Keratinocyte (primary cell): ENCODE results near the gene AQR. TPM values are rescaled to one million over a fixed set of nuclear protein-coding genes. Genes with fewer than 3 reads are reported as not detected.
"Not testable (repeated sequence)": the region's sequence is repeated elsewhere in the genome, so short reads cannot be mapped to it uniquely, and the experiment has no call there.

Source experiments
- DNase-seq: peaks from one replicate; pipeline ENCODE4 v3.0.0-alpha.2; 2011; ENCODE audit warnings: low read depth, missing footprints, low spot score
- FAIRE-seq: peaks from 2 replicates; lab custom pipeline; 2011; peaks lifted over from hg19 to GRCh38; lab: Jason Lieb, UNC
- H2AFZ ChIP-seq: 2 replicates; pipeline ENCODE4 v1.6.0; 2012; ENCODE audit warnings: low read length, control low read depth, inconsistent platforms; ENCODE audit not compliant: control insufficient read depth
- H3K27ac ChIP-seq: 2 replicates; pipeline ENCODE4 v1.5.1; 2011; ENCODE audit warnings: low read length; ENCODE audit not compliant: control insufficient read depth, insufficient read depth
- H3K27me3 ChIP-seq: 3 replicates; pipeline ENCODE4 v1.6.0; 2011; ENCODE audit warnings: low read length; ENCODE audit not compliant: control insufficient read depth, insufficient read depth; ENCODE audit errors: extremely low read depth
- H3K36me3 ChIP-seq, 2 experiments: 2 replicates in 1 of 2; 3 replicates in 1 of 2; pipeline ENCODE4 v1.5.1; 2011; ENCODE audit warnings: low read length in 2 of 2, mild to moderate bottlenecking in 1 of 2; ENCODE audit not compliant: control insufficient read depth in 2 of 2, insufficient read depth in 2 of 2; ENCODE audit errors: extremely low read depth in 1 of 2
- H3K4me1 ChIP-seq: 3 replicates; pipeline ENCODE4 v1.5.1; 2011; ENCODE audit warnings: low read length; ENCODE audit not compliant: control insufficient read depth, insufficient read depth; ENCODE audit errors: extremely low read depth
- H3K4me2 ChIP-seq: 3 replicates; pipeline ENCODE4 v1.6.0; 2011; ENCODE audit warnings: low read depth, low read length; ENCODE audit not compliant: control insufficient read depth, insufficient read depth; ENCODE audit errors: extremely low read depth
- H3K4me3 ChIP-seq, 3 experiments: fragments of 200-600 bp in 1 of 3; sonication (generic) in 1 of 3; 2 replicates in 2 of 3; 3 replicates in 1 of 3; pipeline ENCODE4 v1.5.1; 2011 to 2016; ENCODE audit warnings: low read length in 3 of 3, mild to moderate bottlenecking in 3 of 3, control low read depth in 2 of 3, inconsistent platforms in 1 of 3, low read depth in 1 of 3, mixed read lengths in 1 of 3, mixed run types in 1 of 3, moderate library complexity in 1 of 3; ENCODE audit not compliant: control insufficient read depth in 2 of 3, insufficient read depth in 2 of 3; ENCODE audit errors: extremely low read depth in 1 of 3
- H3K79me2 ChIP-seq: 2 replicates; pipeline ENCODE4 v1.6.0; 2012; ENCODE audit warnings: low read length; ENCODE audit not compliant: control insufficient read depth, insufficient read depth
- H3K9ac ChIP-seq: 3 replicates; pipeline ENCODE4 v1.6.0; 2011; ENCODE audit warnings: low read length; ENCODE audit not compliant: control insufficient read depth, insufficient read depth; ENCODE audit errors: extremely low read depth
- H3K9me1 ChIP-seq: 3 replicates; pipeline ENCODE4 v1.6.0; 2011; ENCODE audit warnings: low read length; ENCODE audit not compliant: control insufficient read depth, insufficient read depth; ENCODE audit errors: extremely low read depth
- H3K9me3 ChIP-seq: 2 replicates; pipeline ENCODE4 v1.5.1; 2012; ENCODE audit warnings: low read depth, low read length; ENCODE audit not compliant: control insufficient read depth
- H4K20me1 ChIP-seq: 3 replicates; pipeline ENCODE4 v1.6.0; 2011; ENCODE audit warnings: low read length; ENCODE audit not compliant: control insufficient read depth, insufficient read depth; ENCODE audit errors: extremely low read depth
- CTCF ChIP-seq, 3 experiments: IDR thresholded peaks in 1 of 3; conservative IDR thresholded peaks in 1 of 3; optimal IDR thresholded peaks in 1 of 3; 2 replicates in 2 of 3; 3 replicates in 1 of 3; pipeline versions ENCODE3 to v1.5.1; 2011; ENCODE audit warnings: low read length in 3 of 3, mild to moderate bottlenecking in 3 of 3, moderate library complexity in 2 of 3, control low read depth in 1 of 3, inconsistent platforms in 1 of 3; ENCODE audit not compliant: insufficient read depth in 2 of 3; ENCODE audit errors: extremely low read depth in 1 of 3
- EZH2 ChIP-seq: IDR thresholded peaks from one replicate; pipeline ENCODE4 v1.6.1; 2012; ENCODE audit warnings: inconsistent platforms, mild to moderate bottlenecking, low read length, moderate library complexity
- dilution Hi-C: fragments of 300-500 bp; cut with MboI; formaldehyde crosslinking; loops from one replicate; pipeline ENCODE4 v1.7.0; 2020; ENCODE audit warnings: low sequenced_read_pairs; ENCODE audit not compliant: extremely low pct_ligation_motif_present
- polyA plus RNA-seq, 5 experiments: library from polyadenylated mRNA; depleted of rRNA in 3 of 5; stranded (reverse) in 3 of 5; stranded (forward) in 1 of 5; unstranded in 1 of 5; fragments of >200 nt; gene quantifications; 1 replicate in 1 of 5; 2 replicates in 3 of 5; 3 replicates in 1 of 5; pipeline versions ENCODE4 v1.2.1 to v1.2.3, GENCODE V29; 2011 to 2012; ENCODE audit warnings: missing spikeins in 2 of 5, low read depth in 1 of 5, low replicate concordance in 1 of 5

AQR gene
- polyA plus RNA-seq, 1 donor (not counting 4 experiments of a cell fraction or from before 2014, with no cell fraction given) = 28.2 TPM

DNA sequence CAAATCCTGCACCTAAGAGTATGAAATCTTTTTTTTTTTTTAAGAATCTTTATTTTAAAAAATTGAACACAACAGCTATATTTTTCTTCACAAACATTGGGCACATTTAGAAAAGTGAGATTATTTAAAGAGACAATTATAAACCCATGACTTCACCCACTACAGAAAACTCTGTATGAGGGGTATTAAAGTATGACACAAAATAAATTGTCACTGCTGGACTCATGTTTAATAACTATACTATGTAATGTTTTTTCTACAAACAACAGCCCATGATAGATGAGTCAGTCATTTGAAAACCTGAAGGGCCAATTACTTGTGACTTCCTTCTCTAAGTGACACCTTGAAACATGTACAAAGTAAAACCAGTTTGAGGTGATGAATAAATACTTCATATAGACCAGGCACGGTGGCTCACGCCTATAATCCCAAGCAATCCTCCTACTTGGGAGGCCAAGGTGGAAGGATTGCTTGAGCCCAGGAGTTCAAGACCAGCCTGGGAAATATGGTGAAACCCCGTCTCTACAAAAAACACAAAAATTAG is 36.0 kb downstream of the AQR start:
- FAIRE-seq (no peak), DNase-seq (no peak)
- Histone ChIP-seq H3K4me1 (no peaks in the 10 kb centered on the region), H3K4me3 (no peak overlapping the region), H3K4me2 (no peak overlapping the region), H2AFZ (no peak overlapping the region), H4K20me1 (no peaks in the 10 kb centered on the region), H3K27ac (no peak overlapping the region), H3K36me3 (peaks cover 0 to 7% of the 10 kb centered on the region in 2 experiments), H3K79me2 (no peaks in the 10 kb centered on the region), H3K9me3 (no peaks in the 10 kb centered on the region), H3K27me3 (no peaks in the 10 kb centered on the region), H3K9ac (no peak overlapping the region), H3K9me1 (no peaks in the 10 kb centered on the region)
- TF ChIP-seq CTCF (optimal IDR thresholded peaks at IDR 0.05 in 1 of 3, IDR thresholded peaks at IDR 0.05 in 1 of 3, conservative IDR thresholded peaks at IDR 0.05 in 1 of 3; ENCODE audit: extremely low read depth in 1 of 3, insufficient read depth in 2 of 3, low read length in 3 of 3) (no peak), EZH2 (no peak)
- dilution Hi-C loops = no loop called here

GRCh38 chr15:34928349-34928748 is 41.2 kb downstream of the AQR start:
- H3K27me3 ChIP-seq, DNase-seq, H3K9me3 ChIP-seq, H3K4me2 ChIP-seq, H3K4me1 ChIP-seq, dilution Hi-C loops, H3K27ac ChIP-seq, H3K79me2 ChIP-seq, FAIRE-seq, H3K9me1 ChIP-seq, H3K36me3 ChIP-seq, H3K9ac ChIP-seq, H2AFZ ChIP-seq, H3K4me3 ChIP-seq, H4K20me1 ChIP-seq: not testable (repeated sequence)

DNA sequence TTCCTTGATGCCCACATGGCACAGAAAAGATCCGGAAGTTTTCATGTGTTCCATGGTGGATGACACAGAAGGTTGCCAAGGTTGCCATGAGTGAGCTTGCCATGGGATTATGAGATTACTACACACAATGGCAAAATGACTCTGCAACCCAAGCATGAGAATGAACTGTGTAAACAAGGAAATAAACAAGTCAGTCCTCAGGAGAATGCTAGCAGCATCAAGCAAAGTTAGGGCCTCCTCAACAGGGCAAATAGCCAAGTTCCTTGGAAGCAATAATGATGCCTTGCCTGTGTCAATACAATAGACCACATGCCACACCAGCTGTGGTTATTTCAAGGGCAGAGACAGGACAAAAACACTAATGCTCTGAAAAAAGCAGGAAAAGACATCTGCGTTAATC is 41.8 kb downstream of the AQR start:
- Histone ChIP-seq H3K9me1 (no peaks in the 10 kb centered on the region), H3K4me1 (no peaks in the 10 kb centered on the region), H3K27me3 (no peaks in the 10 kb centered on the region), H2AFZ (no peak overlapping the region), H3K36me3 (peaks cover 5 to 8% of the 10 kb centered on the region in 2 experiments), H3K4me2 (no peak overlapping the region), H3K9me3 (no peaks in the 10 kb centered on the region), H4K20me1 (no peaks in the 10 kb centered on the region), H3K79me2 (no peaks in the 10 kb centered on the region), H3K4me3 (no peak overlapping the region), H3K9ac (no peak overlapping the region), H3K27ac (no peak overlapping the region)
- no peak for FAIRE-seq
- no peak for TF ChIP-seq EZH2
- no peak for TF ChIP-seq CTCF (optimal IDR thresholded peaks at IDR 0.05 in 1 of 3, IDR thresholded peaks at IDR 0.05 in 1 of 3, conservative IDR thresholded peaks at IDR 0.05 in 1 of 3; ENCODE audit: extremely low read depth in 1 of 3, insufficient read depth in 2 of 3, low read length in 3 of 3)
- DNase-seq = no peak
- dilution Hi-C loops = no loop called here
